WTC11 (cell line): Measurements from ENCODE around the gene NDUFB10. TPM values are rescaled to one million over a fixed set of nuclear protein-coding genes. Genes with fewer than 3 reads are reported as not detected.

Experiments
- EMX1 ChIP-seq: fragments of 250-450 bp; sonication (Bioruptor Pico); IDR thresholded peaks from 2 replicates; pipeline ENCODE4 v1.8.0; 2021; ENCODE audit warnings: mild to moderate bottlenecking
- GABPB1 ChIP-seq: sonication (generic); formaldehyde crosslinking; IDR thresholded peaks from 2 replicates; pipeline ENCODE4 v1.8.1; 2023; ENCODE audit warnings: mild to moderate bottlenecking, missing genetic modification reagents
- JUN ChIP-seq: sonication (generic); formaldehyde crosslinking; IDR thresholded peaks from 2 replicates; pipeline ENCODE4 v1.8.0; 2023; ENCODE audit warnings: mild to moderate bottlenecking, missing genetic modification reagents
- KAT7 ChIP-seq: sonication (generic); formaldehyde crosslinking; IDR thresholded peaks from 2 replicates; pipeline ENCODE4 v1.8.1; 2023; ENCODE audit warnings: missing genetic modification reagents, mild to moderate bottlenecking, borderline replicate concordance
- NR3C1 ChIP-seq: sonication (generic); formaldehyde crosslinking; conservative IDR thresholded peaks from 2 replicates; pipeline ENCODE4 v1.8.1; 2023; ENCODE audit warnings: low read depth, mild to moderate bottlenecking, missing genetic modification reagents
- OVOL2 ChIP-seq: fragments of 250-450 bp; sonication (Bioruptor Pico); IDR thresholded peaks from 2 replicates; pipeline ENCODE4 v1.9.0; 2021; ENCODE audit warnings: mild to moderate bottlenecking, borderline replicate concordance
- SMAD3 ChIP-seq: sonication (generic); formaldehyde crosslinking; IDR thresholded peaks from 2 replicates; pipeline ENCODE4 v1.8.0; 2022; ENCODE audit warnings: missing genetic modification reagents, mild to moderate bottlenecking, borderline replicate concordance
- SP1 ChIP-seq: sonication (generic); formaldehyde crosslinking; conservative IDR thresholded peaks from 2 replicates; pipeline ENCODE4 v1.8.1; 2022; ENCODE audit warnings: missing genetic modification reagents
- TEAD1 ChIP-seq: sonication (generic); formaldehyde crosslinking; IDR thresholded peaks from 2 replicates; pipeline ENCODE4 v1.8.0; 2022; ENCODE audit warnings: mild to moderate bottlenecking, missing genetic modification reagents
- TEAD4 ChIP-seq: sonication (generic); formaldehyde crosslinking; IDR thresholded peaks from 2 replicates; pipeline ENCODE4 v1.8.0; 2022; ENCODE audit warnings: mild to moderate bottlenecking, missing genetic modification reagents
- ZNF317 ChIP-seq: sonication (generic); formaldehyde crosslinking; IDR thresholded peaks from 2 replicates; pipeline ENCODE4 v1.8.1; 2023; ENCODE audit warnings: low read depth, mild to moderate bottlenecking, moderate library complexity, missing genetic modification reagents, borderline replicate concordance
- ZNF416 ChIP-seq: fragments of 250-450 bp; sonication (Bioruptor Pico); IDR thresholded peaks from 2 replicates; pipeline ENCODE4 v1.9.0; 2021; ENCODE audit warnings: mild to moderate bottlenecking, inconsistent platforms
- total RNA-seq: library from RNA; stranded (reverse); gene quantifications from 3 replicates; pipeline ENCODE4 v1.2.3, GENCODE V29; 2021
- TF ChIP-seq, protein P1 (sequence below): fragments of 250-450 bp; sonication (Bioruptor Pico); IDR thresholded peaks from 2 replicates; pipeline ENCODE4 v1.9.0; 2021; ENCODE audit warnings: mild to moderate bottlenecking
- TF ChIP-seq, protein P2 (sequence below): sonication (generic); formaldehyde crosslinking; IDR thresholded peaks from 2 replicates; pipeline ENCODE4 v1.8.1; 2023; ENCODE audit warnings: mild to moderate bottlenecking, missing genetic modification reagents
- TF ChIP-seq, protein P3 (sequence below): sonication (generic); formaldehyde crosslinking; conservative IDR thresholded peaks from 2 replicates; pipeline ENCODE4 v1.8.1; 2023; ENCODE audit warnings: mild to moderate bottlenecking, low read depth, missing genetic modification reagents, moderate library complexity
- TF ChIP-seq, protein P4 (sequence below): sonication (generic); formaldehyde crosslinking; IDR thresholded peaks from 2 replicates; pipeline ENCODE4 v1.8.1; 2022; ENCODE audit warnings: mild to moderate bottlenecking, missing genetic modification reagents, moderate library complexity, borderline replicate concordance
- TF ChIP-seq, protein P5 (sequence below): sonication (generic); formaldehyde crosslinking; IDR thresholded peaks from 2 replicates; pipeline ENCODE4 v1.8.0; 2022; ENCODE audit warnings: mild to moderate bottlenecking, missing genetic modification reagents
- TF ChIP-seq, protein P6 (sequence below): sonication (generic); formaldehyde crosslinking; IDR thresholded peaks from 2 replicates; pipeline ENCODE4 v1.8.1; 2022; ENCODE audit warnings: missing genetic modification reagents, borderline replicate concordance
- TF ChIP-seq, protein P7 (sequence below): fragments of 250-450 bp; sonication (Bioruptor Pico); IDR thresholded peaks from 2 replicates; pipeline ENCODE4 v1.9.0; 2021; ENCODE audit warnings: mild to moderate bottlenecking
- TF ChIP-seq, protein P8 (sequence below): sonication (generic); formaldehyde crosslinking; IDR thresholded peaks from 2 replicates; pipeline ENCODE4 v1.8.1; 2022; ENCODE audit warnings: mild to moderate bottlenecking, moderate library complexity, missing genetic modification reagents
- TF ChIP-seq, protein P9 (sequence below): sonication (generic); formaldehyde crosslinking; IDR thresholded peaks from 2 replicates; pipeline ENCODE4 v1.8.1; 2022; ENCODE audit warnings: low read depth, missing genetic modification reagents, borderline replicate concordance
- TF ChIP-seq, protein P10 (sequence below): sonication (generic); formaldehyde crosslinking; IDR thresholded peaks from 2 replicates; pipeline ENCODE4 v1.8.1; 2023; ENCODE audit warnings: mild to moderate bottlenecking, missing genetic modification reagents, moderate library complexity

NDUFB10 gene
- total RNA-seq, 1 experiment from 2014 or later: 228 TPM

DNA sequence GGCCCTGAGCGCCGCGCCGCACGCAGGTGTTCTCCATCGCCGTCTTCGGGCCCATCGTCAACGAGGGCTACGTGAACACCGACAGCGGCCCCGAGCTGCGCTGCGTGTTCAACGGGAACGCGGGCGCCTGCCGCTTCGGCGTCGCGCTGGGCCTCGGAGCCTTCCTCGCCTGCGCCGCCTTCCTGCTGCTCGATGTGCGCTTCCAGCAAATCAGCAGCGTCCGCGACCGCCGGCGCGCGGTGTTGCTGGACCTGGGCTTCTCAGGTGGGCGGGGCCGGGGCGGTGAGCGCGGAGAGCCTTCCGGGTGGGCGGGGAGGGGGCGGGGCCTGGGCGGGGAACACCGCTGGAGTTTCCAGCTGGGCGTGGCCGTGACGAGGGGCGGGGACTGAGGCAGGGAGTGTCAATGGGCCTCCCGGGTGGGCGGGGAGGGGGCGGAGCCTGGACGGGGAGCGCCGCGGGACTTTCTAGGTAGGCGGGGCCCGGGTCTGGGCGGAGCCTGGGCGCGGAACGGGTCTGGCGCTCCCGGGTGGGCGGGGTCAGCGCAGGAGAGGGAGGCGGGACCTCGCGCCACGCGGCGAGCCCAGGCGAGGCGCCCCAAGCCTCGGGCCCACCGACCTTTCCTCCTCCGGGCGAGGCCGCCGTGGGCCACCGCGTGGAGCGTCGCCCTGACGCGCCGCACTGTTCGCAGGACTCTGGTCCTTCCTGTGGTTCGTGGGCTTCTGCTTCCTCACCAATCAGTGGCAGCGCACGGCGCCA is 32.8 kb downstream of the NDUFB10 start (continued):
- TF ChIP-seq ZNF416 (0 out of 2 replicates have a peak, but pooled peaks have one; percentile 9), SP1 (CRISPR knock-in tag) (peak; percentile 83), OVOL2 (CRISPR knock-in tag) (no peak), TEAD4 (CRISPR knock-in tag) (peak; percentile 82; the same call in 1 of the 2 replicates), NR3C1 (CRISPR knock-in tag) (no peak), SMAD3 (peak; percentile 92), KAT7 (CRISPR knock-in tag) (peak; percentile 75; the same call in 1 of the 2 replicates), JUN (CRISPR knock-in tag) (peak; percentile 95), ZNF317 (CRISPR knock-in tag) (peak; percentile 66; the same call in 1 of the 2 replicates), TEAD1 (CRISPR knock-in tag) (peak; percentile 96), GABPB1 (CRISPR knock-in tag) (no peak), EMX1 (CRISPR knock-in tag) (no peak)
- TF ChIP-seq, protein P1, sequence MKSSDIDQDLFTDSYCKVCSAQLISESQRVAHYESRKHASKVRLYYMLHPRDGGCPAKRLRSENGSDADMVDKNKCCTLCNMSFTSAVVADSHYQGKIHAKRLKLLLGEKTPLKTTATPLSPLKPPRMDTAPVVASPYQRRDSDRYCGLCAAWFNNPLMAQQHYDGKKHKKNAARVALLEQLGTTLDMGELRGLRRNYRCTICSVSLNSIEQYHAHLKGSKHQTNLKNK (CRISPR knock-in tag): no peak
- TF ChIP-seq, protein P2, sequence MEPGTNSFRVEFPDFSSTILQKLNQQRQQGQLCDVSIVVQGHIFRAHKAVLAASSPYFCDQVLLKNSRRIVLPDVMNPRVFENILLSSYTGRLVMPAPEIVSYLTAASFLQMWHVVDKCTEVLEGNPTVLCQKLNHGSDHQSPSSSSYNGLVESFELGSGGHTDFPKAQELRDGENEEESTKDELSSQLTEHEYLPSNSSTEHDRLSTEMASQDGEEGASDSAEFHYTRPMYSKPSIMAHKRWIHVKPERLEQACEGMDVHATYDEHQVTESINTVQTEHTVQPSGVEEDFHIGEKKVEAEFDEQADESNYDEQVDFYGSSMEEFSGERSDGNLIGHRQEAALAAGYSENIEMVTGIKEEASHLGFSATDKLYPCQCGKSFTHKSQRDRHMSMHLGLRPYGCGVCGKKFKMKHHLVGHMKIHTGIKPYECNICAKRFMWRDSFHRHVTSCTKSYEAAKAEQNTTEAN: peak; percentile 83
- TF ChIP-seq, protein P3, sequence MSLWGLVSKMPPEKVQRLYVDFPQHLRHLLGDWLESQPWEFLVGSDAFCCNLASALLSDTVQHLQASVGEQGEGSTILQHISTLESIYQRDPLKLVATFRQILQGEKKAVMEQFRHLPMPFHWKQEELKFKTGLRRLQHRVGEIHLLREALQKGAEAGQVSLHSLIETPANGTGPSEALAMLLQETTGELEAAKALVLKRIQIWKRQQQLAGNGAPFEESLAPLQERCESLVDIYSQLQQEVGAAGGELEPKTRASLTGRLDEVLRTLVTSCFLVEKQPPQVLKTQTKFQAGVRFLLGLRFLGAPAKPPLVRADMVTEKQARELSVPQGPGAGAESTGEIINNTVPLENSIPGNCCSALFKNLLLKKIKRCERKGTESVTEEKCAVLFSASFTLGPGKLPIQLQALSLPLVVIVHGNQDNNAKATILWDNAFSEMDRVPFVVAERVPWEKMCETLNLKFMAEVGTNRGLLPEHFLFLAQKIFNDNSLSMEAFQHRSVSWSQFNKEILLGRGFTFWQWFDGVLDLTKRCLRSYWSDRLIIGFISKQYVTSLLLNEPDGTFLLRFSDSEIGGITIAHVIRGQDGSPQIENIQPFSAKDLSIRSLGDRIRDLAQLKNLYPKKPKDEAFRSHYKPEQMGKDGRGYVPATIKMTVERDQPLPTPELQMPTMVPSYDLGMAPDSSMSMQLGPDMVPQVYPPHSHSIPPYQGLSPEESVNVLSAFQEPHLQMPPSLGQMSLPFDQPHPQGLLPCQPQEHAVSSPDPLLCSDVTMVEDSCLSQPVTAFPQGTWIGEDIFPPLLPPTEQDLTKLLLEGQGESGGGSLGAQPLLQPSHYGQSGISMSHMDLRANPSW (CRISPR knock-in tag): no peak
- TF ChIP-seq, protein P4, sequence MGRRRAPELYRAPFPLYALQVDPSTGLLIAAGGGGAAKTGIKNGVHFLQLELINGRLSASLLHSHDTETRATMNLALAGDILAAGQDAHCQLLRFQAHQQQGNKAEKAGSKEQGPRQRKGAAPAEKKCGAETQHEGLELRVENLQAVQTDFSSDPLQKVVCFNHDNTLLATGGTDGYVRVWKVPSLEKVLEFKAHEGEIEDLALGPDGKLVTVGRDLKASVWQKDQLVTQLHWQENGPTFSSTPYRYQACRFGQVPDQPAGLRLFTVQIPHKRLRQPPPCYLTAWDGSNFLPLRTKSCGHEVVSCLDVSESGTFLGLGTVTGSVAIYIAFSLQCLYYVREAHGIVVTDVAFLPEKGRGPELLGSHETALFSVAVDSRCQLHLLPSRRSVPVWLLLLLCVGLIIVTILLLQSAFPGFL (CRISPR knock-in tag): peak; percentile 33; the same call in 1 of the 2 replicates
- TF ChIP-seq, protein P5, sequence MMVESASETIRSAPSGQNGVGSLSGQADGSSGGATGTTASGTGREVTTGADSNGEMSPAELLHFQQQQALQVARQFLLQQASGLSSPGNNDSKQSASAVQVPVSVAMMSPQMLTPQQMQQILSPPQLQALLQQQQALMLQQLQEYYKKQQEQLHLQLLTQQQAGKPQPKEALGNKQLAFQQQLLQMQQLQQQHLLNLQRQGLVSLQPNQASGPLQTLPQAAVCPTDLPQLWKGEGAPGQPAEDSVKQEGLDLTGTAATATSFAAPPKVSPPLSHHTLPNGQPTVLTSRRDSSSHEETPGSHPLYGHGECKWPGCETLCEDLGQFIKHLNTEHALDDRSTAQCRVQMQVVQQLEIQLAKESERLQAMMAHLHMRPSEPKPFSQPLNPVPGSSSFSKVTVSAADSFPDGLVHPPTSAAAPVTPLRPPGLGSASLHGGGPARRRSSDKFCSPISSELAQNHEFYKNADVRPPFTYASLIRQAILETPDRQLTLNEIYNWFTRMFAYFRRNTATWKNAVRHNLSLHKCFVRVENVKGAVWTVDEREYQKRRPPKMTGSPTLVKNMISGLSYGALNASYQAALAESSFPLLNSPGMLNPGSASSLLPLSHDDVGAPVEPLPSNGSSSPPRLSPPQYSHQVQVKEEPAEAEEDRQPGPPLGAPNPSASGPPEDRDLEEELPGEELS (CRISPR knock-in tag): peak; percentile 97
- TF ChIP-seq, protein P6, sequence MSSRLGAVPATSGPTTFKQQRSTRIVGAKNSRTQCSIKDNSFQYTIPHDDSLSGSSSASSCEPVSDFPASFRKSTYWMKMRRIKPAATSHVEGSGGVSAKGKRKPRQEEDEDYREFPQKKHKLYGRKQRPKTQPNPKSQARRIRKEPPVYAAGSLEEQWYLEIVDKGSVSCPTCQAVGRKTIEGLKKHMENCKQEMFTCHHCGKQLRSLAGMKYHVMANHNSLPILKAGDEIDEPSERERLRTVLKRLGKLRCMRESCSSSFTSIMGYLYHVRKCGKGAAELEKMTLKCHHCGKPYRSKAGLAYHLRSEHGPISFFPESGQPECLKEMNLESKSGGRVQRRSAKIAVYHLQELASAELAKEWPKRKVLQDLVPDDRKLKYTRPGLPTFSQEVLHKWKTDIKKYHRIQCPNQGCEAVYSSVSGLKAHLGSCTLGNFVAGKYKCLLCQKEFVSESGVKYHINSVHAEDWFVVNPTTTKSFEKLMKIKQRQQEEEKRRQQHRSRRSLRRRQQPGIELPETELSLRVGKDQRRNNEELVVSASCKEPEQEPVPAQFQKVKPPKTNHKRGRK (CRISPR knock-in tag): no peak
- TF ChIP-seq, protein P7, sequence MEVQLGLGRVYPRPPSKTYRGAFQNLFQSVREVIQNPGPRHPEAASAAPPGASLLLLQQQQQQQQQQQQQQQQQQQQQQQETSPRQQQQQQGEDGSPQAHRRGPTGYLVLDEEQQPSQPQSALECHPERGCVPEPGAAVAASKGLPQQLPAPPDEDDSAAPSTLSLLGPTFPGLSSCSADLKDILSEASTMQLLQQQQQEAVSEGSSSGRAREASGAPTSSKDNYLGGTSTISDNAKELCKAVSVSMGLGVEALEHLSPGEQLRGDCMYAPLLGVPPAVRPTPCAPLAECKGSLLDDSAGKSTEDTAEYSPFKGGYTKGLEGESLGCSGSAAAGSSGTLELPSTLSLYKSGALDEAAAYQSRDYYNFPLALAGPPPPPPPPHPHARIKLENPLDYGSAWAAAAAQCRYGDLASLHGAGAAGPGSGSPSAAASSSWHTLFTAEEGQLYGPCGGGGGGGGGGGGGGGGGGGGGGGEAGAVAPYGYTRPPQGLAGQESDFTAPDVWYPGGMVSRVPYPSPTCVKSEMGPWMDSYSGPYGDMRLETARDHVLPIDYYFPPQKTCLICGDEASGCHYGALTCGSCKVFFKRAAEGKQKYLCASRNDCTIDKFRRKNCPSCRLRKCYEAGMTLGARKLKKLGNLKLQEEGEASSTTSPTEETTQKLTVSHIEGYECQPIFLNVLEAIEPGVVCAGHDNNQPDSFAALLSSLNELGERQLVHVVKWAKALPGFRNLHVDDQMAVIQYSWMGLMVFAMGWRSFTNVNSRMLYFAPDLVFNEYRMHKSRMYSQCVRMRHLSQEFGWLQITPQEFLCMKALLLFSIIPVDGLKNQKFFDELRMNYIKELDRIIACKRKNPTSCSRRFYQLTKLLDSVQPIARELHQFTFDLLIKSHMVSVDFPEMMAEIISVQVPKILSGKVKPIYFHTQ (CRISPR knock-in tag): no peak
- TF ChIP-seq, protein P8, sequence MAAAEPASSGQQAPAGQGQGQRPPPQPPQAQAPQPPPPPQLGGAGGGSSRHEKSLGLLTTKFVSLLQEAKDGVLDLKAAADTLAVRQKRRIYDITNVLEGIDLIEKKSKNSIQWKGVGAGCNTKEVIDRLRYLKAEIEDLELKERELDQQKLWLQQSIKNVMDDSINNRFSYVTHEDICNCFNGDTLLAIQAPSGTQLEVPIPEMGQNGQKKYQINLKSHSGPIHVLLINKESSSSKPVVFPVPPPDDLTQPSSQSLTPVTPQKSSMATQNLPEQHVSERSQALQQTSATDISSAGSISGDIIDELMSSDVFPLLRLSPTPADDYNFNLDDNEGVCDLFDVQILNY: peak; percentile 70; the same call in 1 of the 2 replicates
- TF ChIP-seq, protein P9, sequence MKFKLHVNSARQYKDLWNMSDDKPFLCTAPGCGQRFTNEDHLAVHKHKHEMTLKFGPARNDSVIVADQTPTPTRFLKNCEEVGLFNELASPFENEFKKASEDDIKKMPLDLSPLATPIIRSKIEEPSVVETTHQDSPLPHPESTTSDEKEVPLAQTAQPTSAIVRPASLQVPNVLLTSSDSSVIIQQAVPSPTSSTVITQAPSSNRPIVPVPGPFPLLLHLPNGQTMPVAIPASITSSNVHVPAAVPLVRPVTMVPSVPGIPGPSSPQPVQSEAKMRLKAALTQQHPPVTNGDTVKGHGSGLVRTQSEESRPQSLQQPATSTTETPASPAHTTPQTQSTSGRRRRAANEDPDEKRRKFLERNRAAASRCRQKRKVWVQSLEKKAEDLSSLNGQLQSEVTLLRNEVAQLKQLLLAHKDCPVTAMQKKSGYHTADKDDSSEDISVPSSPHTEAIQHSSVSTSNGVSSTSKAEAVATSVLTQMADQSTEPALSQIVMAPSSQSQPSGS (CRISPR knock-in tag): peak; percentile 92; the same call in 1 of the 2 replicates
- TF ChIP-seq, protein P10, sequence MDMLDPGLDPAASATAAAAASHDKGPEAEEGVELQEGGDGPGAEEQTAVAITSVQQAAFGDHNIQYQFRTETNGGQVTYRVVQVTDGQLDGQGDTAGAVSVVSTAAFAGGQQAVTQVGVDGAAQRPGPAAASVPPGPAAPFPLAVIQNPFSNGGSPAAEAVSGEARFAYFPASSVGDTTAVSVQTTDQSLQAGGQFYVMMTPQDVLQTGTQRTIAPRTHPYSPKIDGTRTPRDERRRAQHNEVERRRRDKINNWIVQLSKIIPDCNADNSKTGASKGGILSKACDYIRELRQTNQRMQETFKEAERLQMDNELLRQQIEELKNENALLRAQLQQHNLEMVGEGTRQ: no peak
